OCI-LY7 (cell line): ENCODE results near the gene ADAMTS8. TPM values are rescaled to one million over a fixed set of nuclear protein-coding genes. Genes with fewer than 3 reads are reported as not detected.

ENCODE experiments used
- BruUV-seq: library from RNA; stranded (reverse); fragments of 400-500 nt; replicated peaks from 2 replicates; lab custom pipeline; 2021; lab: Mats Ljungman, UMichigan
- CTCF ChIA-PET: fragments of 300-600 bp; sonication (Branson Sonifier 250); formaldehyde crosslinking; loops from one replicate; lab custom pipeline; 2022; ENCODE audit warnings: antibody characterized with exemption; ENCODE audit not compliant: unreplicated experiment; lab: Charles Lee
- POLR2A ChIA-PET: fragments of 300-600 bp; sonication (Branson Sonifier 250); formaldehyde crosslinking; loops from one replicate; lab custom pipeline; 2022; ENCODE audit warnings: antibody characterized with exemption; lab: Charles Lee
- DNase-seq: peaks from one replicate; pipeline ENCODE4 v3.0.0-alpha.2; 2015; ENCODE audit warnings: low spot score
- H2AFZ ChIP-seq: fragments of 200-600 bp; sonication (generic), shearing (Covaris generic); 2 replicates; pipeline ENCODE4 v1.6.1; 2014; ENCODE audit warnings: mild to moderate bottlenecking, antibody characterized with exemption, low read length, moderate library complexity
- H3K27ac ChIP-seq: fragments of 200-600 bp; sonication (generic); 2 replicates; pipeline ENCODE4 v1.5.1; 2014; ENCODE audit warnings: mixed run types, low read depth, mild to moderate bottlenecking, moderate library complexity, low read length, inconsistent platforms; ENCODE audit not compliant: poor library complexity, severe bottlenecking
- H3K36me3 ChIP-seq: fragments of 200-600 bp; sonication (generic); 2 replicates; pipeline ENCODE4 v1.6.1; 2014; ENCODE audit warnings: mild to moderate bottlenecking, antibody characterized with exemption, low read length, moderate library complexity, mixed read lengths; ENCODE audit not compliant: insufficient read depth
- H3K4me1 ChIP-seq: fragments of 200-600 bp; sonication (generic); 2 replicates; pipeline ENCODE4 v1.5.1; 2014; ENCODE audit warnings: mild to moderate bottlenecking, low read length; ENCODE audit not compliant: insufficient read depth, poor library complexity, severe bottlenecking
- H3K4me2 ChIP-seq: fragments of 200-600 bp; sonication (generic); 2 replicates; pipeline ENCODE4 v1.6.1; 2014; ENCODE audit warnings: mild to moderate bottlenecking, low read length
- H3K4me3 ChIP-seq: fragments of 200-600 bp; sonication (generic); 2 replicates; pipeline ENCODE4 v1.5.1; 2014; ENCODE audit warnings: mild to moderate bottlenecking, low read depth, low read length; ENCODE audit not compliant: poor library complexity, severe bottlenecking
- H3K79me2 ChIP-seq: fragments of 200-600 bp; sonication (generic); 2 replicates; pipeline ENCODE4 v1.6.1; 2016; ENCODE audit warnings: low read depth, mild to moderate bottlenecking, low read length, moderate library complexity, mixed read lengths; ENCODE audit not compliant: insufficient read depth
- H3K9me2 ChIP-seq: fragments of 200-600 bp; sonication (generic); 2 replicates; pipeline ENCODE4 v1.6.1; 2016; ENCODE audit warnings: mild to moderate bottlenecking, low read length, mixed read lengths; ENCODE audit not compliant: insufficient read depth
- H3K9me3 ChIP-seq: fragments of 200-600 bp; sonication (generic); 2 replicates; pipeline ENCODE4 v1.6.1; 2014; ENCODE audit warnings: mild to moderate bottlenecking, mixed run types, low read length, mixed read lengths
- H4K20me1 ChIP-seq: fragments of 200-600 bp; sonication (generic); 2 replicates; pipeline ENCODE4 v1.6.1; 2014; ENCODE audit warnings: mild to moderate bottlenecking, antibody characterized with exemption, low read length, moderate library complexity, mixed read lengths; ENCODE audit not compliant: insufficient read depth
- EZH2phosphoT487 ChIP-seq: fragments of 200-600 bp; sonication (generic); IDR thresholded peaks from 2 replicates; pipeline ENCODE4 v1.6.1; 2018; ENCODE audit warnings: low read depth, borderline replicate concordance, mild to moderate bottlenecking, mixed run types, antibody characterized with exemption, low read length, moderate library complexity, mixed read lengths
- intact Hi-C: fragments of 100-400 bp; cut with micrococcal nuclease; formaldehyde crosslinking; loops from one replicate; pipeline ENCODE4 v1.10.0; 2022; ENCODE audit not compliant: unreplicated experiment
- total RNA-seq, 2 experiments: library from RNA; depleted of rRNA in 1 of 2; stranded (reverse); fragments of >200 nt in 1 of 2; shearing (Covaris generic) in 1 of 2; gene quantifications; 2 replicates each; pipeline ENCODE4 v1.2.3, GENCODE V29; 2014 to 2022
- TF ChIP-seq, protein P1 (sequence below): fragments of 200-600 bp; sonication (generic); conservative IDR thresholded peaks from 2 replicates; pipeline ENCODE4 v1.5.1; 2014; ENCODE audit warnings: mild to moderate bottlenecking, antibody characterized with exemption, low read length, moderate library complexity, mixed read lengths

The ADAMTS8 gene
- total RNA-seq, 2 experiments from 2014 or later: not detected

DNA sequence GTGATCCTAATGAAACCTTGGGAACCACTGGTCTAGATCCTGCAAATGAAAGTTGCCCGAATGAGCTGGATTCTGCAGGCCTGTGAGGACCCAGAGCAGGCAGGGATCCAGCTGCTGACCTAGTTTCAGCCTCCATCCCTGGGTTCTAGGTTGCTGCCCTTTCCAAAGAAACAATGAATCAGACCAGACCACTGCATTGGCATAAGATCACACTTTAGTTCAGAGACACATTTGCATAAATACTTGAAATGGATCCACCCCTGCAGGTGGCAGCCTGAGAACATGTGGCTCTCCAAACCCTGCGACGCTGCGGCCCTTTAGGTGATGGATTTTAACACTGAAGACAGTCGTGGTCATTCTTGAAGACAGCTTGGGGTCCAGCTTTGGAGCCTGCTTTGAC, 23.7 kb downstream of the ADAMTS8 start:
- H3K9me2 ChIP-seq: no peaks in the 10 kb centered on the region
- TF ChIP-seq EZH2phosphoT487: no peak
- TF ChIP-seq, protein P1, sequence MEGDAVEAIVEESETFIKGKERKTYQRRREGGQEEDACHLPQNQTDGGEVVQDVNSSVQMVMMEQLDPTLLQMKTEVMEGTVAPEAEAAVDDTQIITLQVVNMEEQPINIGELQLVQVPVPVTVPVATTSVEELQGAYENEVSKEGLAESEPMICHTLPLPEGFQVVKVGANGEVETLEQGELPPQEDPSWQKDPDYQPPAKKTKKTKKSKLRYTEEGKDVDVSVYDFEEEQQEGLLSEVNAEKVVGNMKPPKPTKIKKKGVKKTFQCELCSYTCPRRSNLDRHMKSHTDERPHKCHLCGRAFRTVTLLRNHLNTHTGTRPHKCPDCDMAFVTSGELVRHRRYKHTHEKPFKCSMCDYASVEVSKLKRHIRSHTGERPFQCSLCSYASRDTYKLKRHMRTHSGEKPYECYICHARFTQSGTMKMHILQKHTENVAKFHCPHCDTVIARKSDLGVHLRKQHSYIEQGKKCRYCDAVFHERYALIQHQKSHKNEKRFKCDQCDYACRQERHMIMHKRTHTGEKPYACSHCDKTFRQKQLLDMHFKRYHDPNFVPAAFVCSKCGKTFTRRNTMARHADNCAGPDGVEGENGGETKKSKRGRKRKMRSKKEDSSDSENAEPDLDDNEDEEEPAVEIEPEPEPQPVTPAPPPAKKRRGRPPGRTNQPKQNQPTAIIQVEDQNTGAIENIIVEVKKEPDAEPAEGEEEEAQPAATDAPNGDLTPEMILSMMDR: no peak
- POLR2A ChIA-PET: no interaction called here
- H3K27ac ChIP-seq: no peak overlapping the region
- BruUV-seq: no TSS peak
- intact Hi-C loops: no loop called here
- no peaks in the 10 kb centered on the region for H3K9me3 ChIP-seq
- H2AFZ ChIP-seq: no peak overlapping the region
- H3K79me2 ChIP-seq: no peaks in the 10 kb centered on the region
- H3K4me3 ChIP-seq: no peak overlapping the region
- no peaks in the 10 kb centered on the region for H4K20me1 ChIP-seq
- DNase-seq: no peak
- no peaks in the 10 kb centered on the region for H3K36me3 ChIP-seq
- CTCF ChIA-PET: no interaction called here
- no peaks in the 10 kb centered on the region for H3K4me1 ChIP-seq
- no peak overlapping the region for H3K4me2 ChIP-seq

DNA sequence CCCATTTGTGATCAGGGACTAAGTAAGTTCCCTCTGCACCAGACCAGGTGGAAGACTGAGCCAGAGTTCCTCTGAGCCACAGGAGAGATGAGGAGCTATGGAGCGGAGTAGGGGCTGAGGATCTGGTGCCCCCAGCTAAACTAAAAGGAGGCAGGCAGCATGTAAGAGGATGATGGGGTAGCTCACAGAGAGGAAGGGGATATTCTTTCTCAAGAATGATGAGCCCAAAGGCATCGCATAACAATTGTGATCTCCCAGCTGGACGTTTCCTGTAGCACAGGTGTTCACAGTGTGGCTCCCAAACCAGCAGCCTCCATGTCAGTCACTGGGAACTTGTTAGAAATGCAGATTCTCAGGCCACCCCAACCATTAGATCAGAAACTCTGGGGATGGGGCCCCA, 24.4 kb downstream of the ADAMTS8 start:
- no peaks in the 10 kb centered on the region for H3K79me2 ChIP-seq
- H3K9me2 ChIP-seq: no peaks in the 10 kb centered on the region
- no peaks in the 10 kb centered on the region for H4K20me1 ChIP-seq
- ChIA-PET CTCF (no interaction called here), POLR2A (interaction anchor here (0.5 to 0.7 kb wide), 2 partner anchors 47 to 51 kb away, joined by 3 read pairs; no protein-coding TSS in a partner anchor)
- no peak overlapping the region for H2AFZ ChIP-seq
- intact Hi-C loops: no loop called here
- H3K36me3 ChIP-seq: no peaks in the 10 kb centered on the region
- H3K9me3 ChIP-seq: no peaks in the 10 kb centered on the region
- no peak overlapping the region for H3K4me3 ChIP-seq
- no peak for DNase-seq
- H3K4me1 ChIP-seq: no peaks in the 10 kb centered on the region
- no peak overlapping the region for H3K4me2 ChIP-seq
- H3K27ac ChIP-seq: no peak overlapping the region
- TF ChIP-seq, protein P1: no peak
- no peak for TF ChIP-seq EZH2phosphoT487
- no TSS peak for BruUV-seq

- DNase-seq: no peak
- no TSS peak for BruUV-seq
- H3K36me3 ChIP-seq: no peaks in the 10 kb centered on the region
- no peak overlapping the region for H3K4me2 ChIP-seq
- ChIA-PET CTCF (no interaction called here), POLR2A (interaction anchor here (0.5 to 0.7 kb wide), 2 partner anchors 46 to 50 kb away, joined by 3 read pairs; no protein-coding TSS in a partner anchor)
- H3K9me2 ChIP-seq: no peaks in the 10 kb centered on the region
- intact Hi-C loops: no loop called here
- no peak overlapping the region for H2AFZ ChIP-seq
- H3K9me3 ChIP-seq: no peaks in the 10 kb centered on the region
- H3K27ac ChIP-seq: no peak overlapping the region
- no peak for TF ChIP-seq EZH2phosphoT487
- TF ChIP-seq, protein P1: no peak
- no peaks in the 10 kb centered on the region for H3K79me2 ChIP-seq
- H4K20me1 ChIP-seq: no peaks in the 10 kb centered on the region
- no peak overlapping the region for H3K4me3 ChIP-seq
- H3K4me1 ChIP-seq: no peaks in the 10 kb centered on the region
Observed at GRCh38 chr11:130403271-130403804, 25.1 kb downstream of the ADAMTS8 start.
